ENCODE data around the gene GTSE1. TPM values are rescaled to one million over a fixed set of nuclear protein-coding genes. Genes with fewer than 3 reads are reported as not detected.

GTSE1 gene
- total RNA-seq, 2 donors from 2014 or later = 39.5 to 59.5 TPM

GRCh38 chr22:46272762-46273431 lies 23.8 kb upstream of the GTSE1 start:
- H3K27me3 ChIP-seq (ENCODE audit: control insufficient read depth, insufficient read depth, low read length, poor library complexity, severe bottlenecking) = no peaks in the 10 kb centered on the region
- Mint-ChIP-seq H3K9me3 (peaks cover 6% of the 10 kb centered on the region), H3K27ac (no peak overlapping the region), H3K4me1 (no peaks in the 10 kb centered on the region), H3K27me3 (ENCODE audit: insufficient read depth) (no peaks in the 10 kb centered on the region), H3K4me3 (no peak overlapping the region), H3K36me3 (ENCODE audit: low read depth) (peaks cover 44% of the 10 kb centered on the region)
- H3K9ac ChIP-seq (ENCODE audit: extremely low read depth, low read length, poor library complexity, severe bottlenecking) = no peak overlapping the region
- no peak for TF ChIP-seq CTCF (conservative IDR thresholded peaks at IDR 0.05)
- DNase-seq = no peak
- WGBS, 2 experiments (ENCODE audit: insufficient coverage in 1 of 2, insufficient read length in 1 of 2) = 91 to 95% methylated on average over 9 to 12 of the region's 12 CpGs
- H3K9me3 ChIP-seq (ENCODE audit: control insufficient read depth, low read length) = peaks cover 13% of the 10 kb centered on the region
- no peaks in the 10 kb centered on the region for H3K4me1 ChIP-seq (ENCODE audit: control insufficient read depth, insufficient read depth, low read length)
- peaks cover 34% of the 10 kb centered on the region for H3K36me3 ChIP-seq (ENCODE audit: control insufficient read depth, insufficient read depth, low read length)
- H3K27ac ChIP-seq (ENCODE audit: low read depth, low read length) = no peak overlapping the region
- H3K4me3 ChIP-seq (ENCODE audit: low read length) = no peak overlapping the region

- Mint-ChIP-seq H3K36me3 (ENCODE audit: low read depth) (peaks cover 50% of the 10 kb centered on the region), H3K27ac (no peak overlapping the region), H3K27me3 (ENCODE audit: insufficient read depth) (no peaks in the 10 kb centered on the region), H3K4me1 (no peaks in the 10 kb centered on the region), H3K9me3 (peaks cover 6% of the 10 kb centered on the region), H3K4me3 (no peak overlapping the region)
- 96% methylated on average over 8 to 12 of the region's 12 CpGs for WGBS, 2 experiments (ENCODE audit: insufficient coverage in 1 of 2, insufficient read length in 1 of 2)
- no peaks in the 10 kb centered on the region for H3K27me3 ChIP-seq (ENCODE audit: control insufficient read depth, insufficient read depth, low read length, poor library complexity, severe bottlenecking)
- no peak for DNase-seq
- H3K9ac ChIP-seq (ENCODE audit: extremely low read depth, low read length, poor library complexity, severe bottlenecking) = no peak overlapping the region
- peaks cover 13% of the 10 kb centered on the region for H3K9me3 ChIP-seq (ENCODE audit: control insufficient read depth, low read length)
- H3K27ac ChIP-seq (ENCODE audit: low read depth, low read length) = no peak overlapping the region
- H3K4me3 ChIP-seq (ENCODE audit: low read length) = no peak overlapping the region
- H3K36me3 ChIP-seq (ENCODE audit: control insufficient read depth, insufficient read depth, low read length) = peaks cover 37% of the 10 kb centered on the region
- no peak for TF ChIP-seq CTCF (conservative IDR thresholded peaks at IDR 0.05)
- H3K4me1 ChIP-seq (ENCODE audit: control insufficient read depth, insufficient read depth, low read length) = no peaks in the 10 kb centered on the region
These were observed 23.1 kb upstream of the GTSE1 start for GRCh38 chr22:46273432-46274148.

GRCh38 chr22:46274381-46274780 lies 22.3 kb upstream of the GTSE1 start:
- H3K27ac ChIP-seq (ENCODE audit: low read depth, low read length) = no peak overlapping the region
- TF ChIP-seq CTCF (conservative IDR thresholded peaks at IDR 0.05) = no peak
- no peaks in the 10 kb centered on the region for H3K4me1 Mint-ChIP-seq
- peaks cover 44% of the 10 kb centered on the region for H3K36me3 ChIP-seq (ENCODE audit: control insufficient read depth, insufficient read depth, low read length)
- no peak overlapping the region for H3K9ac ChIP-seq (ENCODE audit: extremely low read depth, low read length, poor library complexity, severe bottlenecking)
- H3K4me3 Mint-ChIP-seq = no peak overlapping the region
- H3K4me3 ChIP-seq (ENCODE audit: low read length) = no peak overlapping the region
- H3K4me1 ChIP-seq (ENCODE audit: control insufficient read depth, insufficient read depth, low read length) = no peaks in the 10 kb centered on the region
- H3K27ac Mint-ChIP-seq = no peak overlapping the region
- no peak for DNase-seq
- peaks cover 13% of the 10 kb centered on the region for H3K9me3 ChIP-seq (ENCODE audit: control insufficient read depth, low read length)
- no peaks in the 10 kb centered on the region for H3K27me3 ChIP-seq (ENCODE audit: control insufficient read depth, insufficient read depth, low read length, poor library complexity, severe bottlenecking)
- no peaks in the 10 kb centered on the region for H3K27me3 Mint-ChIP-seq (ENCODE audit: insufficient read depth)
- H3K36me3 Mint-ChIP-seq (ENCODE audit: low read depth) = peaks cover 55% of the 10 kb centered on the region
- H3K9me3 Mint-ChIP-seq = peaks cover 6% of the 10 kb centered on the region
- 94 to 96% methylated on average over 6 to 8 of the region's 8 CpGs for WGBS, 2 experiments (ENCODE audit: insufficient coverage in 1 of 2, insufficient read length in 1 of 2)

Data from endodermal cell (in vitro differentiated cells).